ENCODE data around the gene YPEL2.

DNA sequence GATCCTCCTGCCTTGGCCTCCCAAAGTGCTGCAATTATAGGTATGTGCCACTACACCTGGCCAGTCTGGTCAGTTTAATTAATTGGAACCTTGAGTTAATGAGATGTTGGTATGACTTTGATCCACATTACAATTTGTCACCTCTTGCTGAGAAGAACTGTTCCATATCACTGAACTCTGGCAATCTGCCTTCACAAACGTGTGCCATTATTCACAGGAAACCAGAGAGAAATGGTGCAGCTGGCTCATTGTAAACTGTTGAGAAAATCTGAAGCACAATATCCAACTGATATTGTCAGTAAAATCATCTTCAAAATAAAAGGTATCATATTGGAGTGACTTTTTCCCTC lies 39.3 kb upstream of the YPEL2 start:
- TF ChIP-seq, protein P1, sequence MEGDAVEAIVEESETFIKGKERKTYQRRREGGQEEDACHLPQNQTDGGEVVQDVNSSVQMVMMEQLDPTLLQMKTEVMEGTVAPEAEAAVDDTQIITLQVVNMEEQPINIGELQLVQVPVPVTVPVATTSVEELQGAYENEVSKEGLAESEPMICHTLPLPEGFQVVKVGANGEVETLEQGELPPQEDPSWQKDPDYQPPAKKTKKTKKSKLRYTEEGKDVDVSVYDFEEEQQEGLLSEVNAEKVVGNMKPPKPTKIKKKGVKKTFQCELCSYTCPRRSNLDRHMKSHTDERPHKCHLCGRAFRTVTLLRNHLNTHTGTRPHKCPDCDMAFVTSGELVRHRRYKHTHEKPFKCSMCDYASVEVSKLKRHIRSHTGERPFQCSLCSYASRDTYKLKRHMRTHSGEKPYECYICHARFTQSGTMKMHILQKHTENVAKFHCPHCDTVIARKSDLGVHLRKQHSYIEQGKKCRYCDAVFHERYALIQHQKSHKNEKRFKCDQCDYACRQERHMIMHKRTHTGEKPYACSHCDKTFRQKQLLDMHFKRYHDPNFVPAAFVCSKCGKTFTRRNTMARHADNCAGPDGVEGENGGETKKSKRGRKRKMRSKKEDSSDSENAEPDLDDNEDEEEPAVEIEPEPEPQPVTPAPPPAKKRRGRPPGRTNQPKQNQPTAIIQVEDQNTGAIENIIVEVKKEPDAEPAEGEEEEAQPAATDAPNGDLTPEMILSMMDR (IDR thresholded peaks at IDR 0.05; ENCODE audit: extremely low read depth in 1 of 2, insufficient read depth in 1 of 2, low read depth in 1 of 2, low read length in 2 of 2) = no peak
- TF ChIP-seq POLR2A (IDR thresholded peaks at IDR 0.05; ENCODE audit: low read depth, low read length) (no peak), POLR2AphosphoS5 (IDR thresholded peaks at IDR 0.05; ENCODE audit: insufficient read depth, low read depth, low read length) (no peak), JUN (IDR thresholded peaks at IDR 0.05; ENCODE audit: borderline replicate concordance, insufficient read depth, insufficient read length, low read depth) (no peak), EZH2 (IDR thresholded peaks at IDR 0.05; ENCODE audit: borderline replicate concordance, low read depth, low read length, severe bottlenecking) (no peak)
